Measurements from ENCODE around the gene FXR2.
"Not testable (repeated sequence)": the region's sequence is repeated elsewhere in the genome, so short reads cannot be mapped to it uniquely, and the experiment has no call there.

The FXR2 gene

GRCh38 chr17:7627250-7628121 lies 12.8 kb upstream of the FXR2 start, which contains the start of gene SAT2:
Gene SAT2 (minus strand): TSS chr17:7627821. CDS start chr17:7627635, 186 bp downstream.
- DNase-seq = no peak

GRCh38 chr17:7626956-7627249 lies 12.2 kb upstream of the FXR2 start:
- no peak for DNase-seq

- no peak for DNase-seq
These were observed 11.6 kb upstream of the FXR2 start for GRCh38 chr17:7626307-7626706.

- DNase-seq = not testable (repeated sequence)
These were observed 11.1 kb upstream of the FXR2 start for GRCh38 chr17:7625749-7626148.

GRCh38 chr17:7623661-7624060 lies 9.0 kb upstream of the FXR2 start:
- no peak for DNase-seq

GRCh38 chr17:7620835-7621234 lies 6.1 kb upstream of the FXR2 start:
- no peak for DNase-seq

GRCh38 chr17:7618608-7619007 lies 3.9 kb upstream of the FXR2 start:
- no peak for DNase-seq

- DNase-seq = no peak
These were observed 609 bp upstream of the FXR2 start for GRCh38 chr17:7615265-7615747.

- DNase-seq = no peak
These were observed 800 bp downstream of the FXR2 start for GRCh38 chr17:7613769-7614424.

GRCh38 chr17:7612294-7612640 lies 2.4 kb downstream of the FXR2 start:
- no peak for DNase-seq

- no peak for DNase-seq
These were observed 2.9 kb downstream of the FXR2 start for GRCh38 chr17:7611635-7612293.

GRCh38 chr17:7610641-7611040 lies 4.1 kb downstream of the FXR2 start:
- no peak for DNase-seq

- DNase-seq = no peak
These were observed 8.4 kb downstream of the FXR2 start for GRCh38 chr17:7606280-7606679.

- DNase-seq = not testable (repeated sequence)
These were observed 17.1 kb downstream of the FXR2 start for GRCh38 chr17:7597561-7597960.

- no peak for DNase-seq
These were observed 21.4 kb downstream of the FXR2 start for GRCh38 chr17:7593296-7593695.

- no peak for DNase-seq
These were observed 22.2 kb downstream of the FXR2 start for GRCh38 chr17:7592422-7593021.

- DNase-seq = no peak
These were observed 23.1 kb downstream of the FXR2 start for GRCh38 chr17:7591596-7591995.

- DNase-seq = no peak
These were observed 24.0 kb downstream of the FXR2 start for GRCh38 chr17:7590743-7591142.

GRCh38 chr17:7589891-7590691 lies 24.6 kb downstream of the FXR2 start, which contains the start of gene SOX15:
Gene SOX15 (minus strand): TSS chr17:7590094. CDS start chr17:7589676, 418 bp downstream.
- DNase-seq = no peak

GRCh38 chr17:7589204-7589868 lies 25.4 kb downstream of the FXR2 start:
- DNase-seq = no peak

- DNase-seq = no peak
These were observed 26.0 kb downstream of the FXR2 start for GRCh38 chr17:7588553-7589203.
